ENCODE data around the gene EXOC3L2.

DNA sequence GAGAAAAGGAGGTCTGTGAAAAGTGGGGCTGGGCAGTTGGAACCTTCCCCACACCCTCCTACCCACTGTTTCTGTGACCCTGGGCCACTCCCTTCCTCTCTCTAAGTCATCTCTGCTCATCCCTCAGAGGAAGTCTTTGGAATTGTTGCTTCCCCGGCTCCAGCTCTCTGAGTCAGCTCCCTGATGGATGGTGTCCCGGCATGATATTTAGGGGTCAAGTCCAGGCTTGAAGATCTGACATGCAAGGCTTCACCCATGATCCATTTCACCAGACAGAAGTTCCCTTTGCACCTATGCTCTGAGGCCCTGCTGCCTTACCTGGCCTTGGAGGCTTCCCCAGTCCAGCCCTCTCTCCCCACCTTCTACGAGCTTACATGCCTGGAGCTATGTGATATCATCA, 13.3 kb downstream of the EXOC3L2 start:
- TF ChIP-seq, protein P1, sequence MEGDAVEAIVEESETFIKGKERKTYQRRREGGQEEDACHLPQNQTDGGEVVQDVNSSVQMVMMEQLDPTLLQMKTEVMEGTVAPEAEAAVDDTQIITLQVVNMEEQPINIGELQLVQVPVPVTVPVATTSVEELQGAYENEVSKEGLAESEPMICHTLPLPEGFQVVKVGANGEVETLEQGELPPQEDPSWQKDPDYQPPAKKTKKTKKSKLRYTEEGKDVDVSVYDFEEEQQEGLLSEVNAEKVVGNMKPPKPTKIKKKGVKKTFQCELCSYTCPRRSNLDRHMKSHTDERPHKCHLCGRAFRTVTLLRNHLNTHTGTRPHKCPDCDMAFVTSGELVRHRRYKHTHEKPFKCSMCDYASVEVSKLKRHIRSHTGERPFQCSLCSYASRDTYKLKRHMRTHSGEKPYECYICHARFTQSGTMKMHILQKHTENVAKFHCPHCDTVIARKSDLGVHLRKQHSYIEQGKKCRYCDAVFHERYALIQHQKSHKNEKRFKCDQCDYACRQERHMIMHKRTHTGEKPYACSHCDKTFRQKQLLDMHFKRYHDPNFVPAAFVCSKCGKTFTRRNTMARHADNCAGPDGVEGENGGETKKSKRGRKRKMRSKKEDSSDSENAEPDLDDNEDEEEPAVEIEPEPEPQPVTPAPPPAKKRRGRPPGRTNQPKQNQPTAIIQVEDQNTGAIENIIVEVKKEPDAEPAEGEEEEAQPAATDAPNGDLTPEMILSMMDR (IDR thresholded peaks at IDR 0.05): no peak
- TF ChIP-seq POLR2AphosphoS5 (IDR thresholded peaks at IDR 0.05; ENCODE audit: low read depth, low read length): no peak
- no peak for TF ChIP-seq TCF7L2 (IDR thresholded peaks at IDR 0.05; ENCODE audit: low read depth, low read length)
- TF ChIP-seq, protein P2, sequence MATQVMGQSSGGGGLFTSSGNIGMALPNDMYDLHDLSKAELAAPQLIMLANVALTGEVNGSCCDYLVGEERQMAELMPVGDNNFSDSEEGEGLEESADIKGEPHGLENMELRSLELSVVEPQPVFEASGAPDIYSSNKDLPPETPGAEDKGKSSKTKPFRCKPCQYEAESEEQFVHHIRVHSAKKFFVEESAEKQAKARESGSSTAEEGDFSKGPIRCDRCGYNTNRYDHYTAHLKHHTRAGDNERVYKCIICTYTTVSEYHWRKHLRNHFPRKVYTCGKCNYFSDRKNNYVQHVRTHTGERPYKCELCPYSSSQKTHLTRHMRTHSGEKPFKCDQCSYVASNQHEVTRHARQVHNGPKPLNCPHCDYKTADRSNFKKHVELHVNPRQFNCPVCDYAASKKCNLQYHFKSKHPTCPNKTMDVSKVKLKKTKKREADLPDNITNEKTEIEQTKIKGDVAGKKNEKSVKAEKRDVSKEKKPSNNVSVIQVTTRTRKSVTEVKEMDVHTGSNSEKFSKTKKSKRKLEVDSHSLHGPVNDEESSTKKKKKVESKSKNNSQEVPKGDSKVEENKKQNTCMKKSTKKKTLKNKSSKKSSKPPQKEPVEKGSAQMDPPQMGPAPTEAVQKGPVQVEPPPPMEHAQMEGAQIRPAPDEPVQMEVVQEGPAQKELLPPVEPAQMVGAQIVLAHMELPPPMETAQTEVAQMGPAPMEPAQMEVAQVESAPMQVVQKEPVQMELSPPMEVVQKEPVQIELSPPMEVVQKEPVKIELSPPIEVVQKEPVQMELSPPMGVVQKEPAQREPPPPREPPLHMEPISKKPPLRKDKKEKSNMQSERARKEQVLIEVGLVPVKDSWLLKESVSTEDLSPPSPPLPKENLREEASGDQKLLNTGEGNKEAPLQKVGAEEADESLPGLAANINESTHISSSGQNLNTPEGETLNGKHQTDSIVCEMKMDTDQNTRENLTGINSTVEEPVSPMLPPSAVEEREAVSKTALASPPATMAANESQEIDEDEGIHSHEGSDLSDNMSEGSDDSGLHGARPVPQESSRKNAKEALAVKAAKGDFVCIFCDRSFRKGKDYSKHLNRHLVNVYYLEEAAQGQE (IDR thresholded peaks at IDR 0.05; ENCODE audit: insufficient read depth in 1 of 2, low read depth in 2 of 2, low read length in 1 of 2): no peak
- TF ChIP-seq SIN3A (IDR thresholded peaks at IDR 0.05; ENCODE audit: borderline replicate concordance, insufficient read depth, low read depth, low read length): no peak

All from Panc1 (cell line).